HG03469 (cell line): ENCODE data around the gene AHCYL1.

Source experiments
- ATAC-seq: cut with Tn5 transposase; IDR thresholded peaks from one replicate; pipeline ENCODE4 v1.9.1; 2021; ENCODE audit warnings: mild to moderate bottlenecking, moderate library complexity, moderate number of reproducible peaks; ENCODE audit not compliant: unreplicated experiment

The AHCYL1 gene

GRCh38 chr1:110034451-110035235 lies 50.1 kb downstream of the AHCYL1 start, which contains the start of gene STRIP1:
Gene STRIP1 (plus strand): TSS chr1:110034624. CDS start chr1:110034638, 14 bp downstream.
- peak; percentile 78 for ATAC-seq

- ATAC-seq, result no peak
Measured at GRCh38 chr1:110035236-110035752, 50.7 kb downstream of the AHCYL1 start.

DNA sequence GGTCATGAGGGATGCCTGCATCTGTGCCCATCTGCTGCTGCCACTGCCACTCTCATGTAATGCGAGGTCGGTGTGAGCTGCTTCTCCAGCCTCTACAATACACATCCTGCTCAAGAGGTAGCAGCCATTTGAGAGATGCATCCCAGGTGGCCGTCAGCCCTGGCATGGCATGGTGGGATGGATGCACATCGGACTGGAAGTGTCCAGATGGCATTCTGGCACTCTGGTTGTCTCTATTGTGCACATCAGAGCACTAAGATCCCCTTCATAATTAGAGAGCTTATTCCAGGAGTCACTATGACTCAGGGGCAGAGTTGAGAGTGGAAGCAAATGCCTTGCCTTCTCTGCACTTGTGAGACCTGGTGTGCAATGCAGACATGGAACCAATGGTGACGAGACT lies 53.7 kb downstream of the AHCYL1 start:
- no peak for ATAC-seq

DNA sequence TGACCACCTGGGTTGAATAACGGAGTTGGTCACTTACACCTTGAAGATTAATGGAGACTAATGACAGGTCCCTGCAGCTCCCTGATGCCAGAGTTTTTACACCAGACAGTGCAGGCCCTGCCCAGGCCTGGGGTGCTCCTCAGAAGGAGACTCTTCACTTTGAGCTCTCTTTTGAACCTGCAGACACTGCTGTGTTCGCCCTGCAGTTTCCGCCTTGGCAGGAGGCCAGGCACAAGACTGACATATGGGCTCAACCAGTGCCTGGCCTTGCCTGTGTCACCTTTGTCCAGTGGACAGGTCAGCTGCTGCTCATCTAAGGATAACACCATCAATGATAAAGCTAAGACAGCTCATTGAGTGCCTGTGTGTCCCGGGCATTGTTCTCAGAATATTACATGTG lies 55.1 kb downstream of the AHCYL1 start:
- ATAC-seq, result no peak

DNA sequence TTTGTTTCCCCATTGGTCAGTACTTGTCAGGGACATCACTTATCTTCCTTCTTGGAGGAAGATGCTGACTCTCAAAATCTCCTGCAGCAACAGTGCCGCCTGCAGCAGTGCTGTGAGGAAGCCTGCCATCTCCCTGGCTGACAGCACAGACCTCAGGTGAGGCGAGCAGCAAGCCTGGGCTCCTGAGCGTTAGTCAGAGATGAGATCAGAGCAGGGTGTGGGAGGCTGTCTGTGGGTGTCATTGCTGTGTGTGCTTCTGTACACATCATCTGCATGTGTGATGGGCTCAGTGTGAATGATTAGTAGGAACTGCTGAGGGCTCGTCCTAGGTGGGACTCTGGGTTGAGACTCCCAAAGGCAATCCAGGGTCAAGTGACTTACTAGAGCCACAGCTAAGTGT lies 56.0 kb downstream of the AHCYL1 start:
- ATAC-seq, result no peak

GRCh38 chr1:110043016-110043415 lies 58.5 kb downstream of the AHCYL1 start:
- no peak for ATAC-seq

DNA sequence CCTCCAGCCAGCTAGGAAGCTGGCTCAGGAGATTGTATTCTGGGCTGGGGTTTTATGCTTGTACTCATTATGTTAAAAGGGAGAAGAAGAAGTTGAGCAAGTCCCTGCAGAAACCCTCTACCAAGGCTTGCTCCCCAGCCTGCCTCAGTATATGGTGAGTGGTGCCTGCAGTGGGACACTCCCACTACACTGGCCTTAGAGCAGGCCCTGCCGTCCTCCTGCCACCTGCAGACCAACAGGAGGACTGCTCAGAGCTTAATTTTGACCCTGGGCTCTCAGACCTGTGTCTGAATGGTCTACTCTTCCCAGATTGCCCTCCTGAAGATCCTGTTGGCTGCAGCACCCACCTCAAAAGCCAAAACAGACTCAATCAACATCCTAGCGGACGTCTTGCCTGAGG lies 62.9 kb downstream of the AHCYL1 start:
- no peak for ATAC-seq

GRCh38 chr1:110048240-110048639 lies 63.7 kb downstream of the AHCYL1 start:
- ATAC-seq, result no peak

- no peak for ATAC-seq
Measured at GRCh38 chr1:110048923-110049601, 64.5 kb downstream of the AHCYL1 start.

- ATAC-seq, result no peak
Measured at GRCh38 chr1:110049801-110050601, 65.4 kb downstream of the AHCYL1 start.

DNA sequence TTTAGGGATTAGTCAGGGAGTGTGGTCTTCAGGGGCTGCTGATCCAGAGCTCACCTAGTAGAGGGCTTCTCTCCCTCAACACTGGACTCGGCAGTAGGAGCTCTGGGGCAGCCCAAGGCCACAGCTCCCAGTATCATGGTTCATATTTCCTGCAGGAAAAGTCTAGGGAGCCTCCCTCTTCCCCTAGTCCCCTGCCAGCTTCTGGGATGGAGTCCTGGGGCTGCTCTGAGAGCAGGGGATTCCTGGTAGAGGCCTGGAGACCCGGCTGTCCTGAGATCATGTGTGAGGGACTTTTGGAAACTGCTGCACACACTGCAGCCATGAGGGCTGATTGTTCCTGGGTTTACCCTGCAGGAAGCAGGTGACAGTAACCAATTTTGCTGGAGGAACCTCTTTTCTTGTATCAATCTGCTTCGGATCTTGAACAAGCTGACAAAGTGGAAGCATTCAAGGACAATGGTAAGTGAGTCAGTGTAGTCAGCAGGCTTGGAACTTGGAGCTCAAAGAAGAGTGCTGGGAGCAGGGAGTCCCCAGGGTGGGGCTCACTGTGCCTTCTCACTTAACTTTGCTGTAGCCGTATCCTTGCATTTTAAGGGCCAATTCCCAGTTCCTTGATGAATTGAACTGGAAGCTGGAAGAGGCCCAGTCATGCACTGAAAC lies 66.2 kb downstream of the AHCYL1 start:
- ATAC-seq, result no peak

DNA sequence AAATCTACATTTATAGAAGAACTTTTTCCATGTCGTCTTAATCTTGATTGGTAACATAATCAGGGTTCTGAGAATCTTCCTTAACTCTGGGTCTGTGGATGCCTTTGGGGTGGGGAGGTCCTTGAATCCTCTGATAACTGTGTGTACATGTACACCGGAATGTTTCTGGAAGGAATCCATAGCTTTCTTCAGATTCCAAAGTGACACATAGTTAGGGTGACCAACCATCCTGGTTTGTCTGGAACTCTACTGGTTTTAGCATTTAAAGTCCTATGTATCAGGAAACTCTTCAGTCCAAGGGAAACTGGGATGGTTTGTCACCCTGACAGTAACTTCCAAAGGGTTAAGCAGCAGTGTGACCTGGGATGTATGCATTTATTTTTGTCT lies 66.7 kb downstream of the AHCYL1 start:
- ATAC-seq, result no peak

DNA sequence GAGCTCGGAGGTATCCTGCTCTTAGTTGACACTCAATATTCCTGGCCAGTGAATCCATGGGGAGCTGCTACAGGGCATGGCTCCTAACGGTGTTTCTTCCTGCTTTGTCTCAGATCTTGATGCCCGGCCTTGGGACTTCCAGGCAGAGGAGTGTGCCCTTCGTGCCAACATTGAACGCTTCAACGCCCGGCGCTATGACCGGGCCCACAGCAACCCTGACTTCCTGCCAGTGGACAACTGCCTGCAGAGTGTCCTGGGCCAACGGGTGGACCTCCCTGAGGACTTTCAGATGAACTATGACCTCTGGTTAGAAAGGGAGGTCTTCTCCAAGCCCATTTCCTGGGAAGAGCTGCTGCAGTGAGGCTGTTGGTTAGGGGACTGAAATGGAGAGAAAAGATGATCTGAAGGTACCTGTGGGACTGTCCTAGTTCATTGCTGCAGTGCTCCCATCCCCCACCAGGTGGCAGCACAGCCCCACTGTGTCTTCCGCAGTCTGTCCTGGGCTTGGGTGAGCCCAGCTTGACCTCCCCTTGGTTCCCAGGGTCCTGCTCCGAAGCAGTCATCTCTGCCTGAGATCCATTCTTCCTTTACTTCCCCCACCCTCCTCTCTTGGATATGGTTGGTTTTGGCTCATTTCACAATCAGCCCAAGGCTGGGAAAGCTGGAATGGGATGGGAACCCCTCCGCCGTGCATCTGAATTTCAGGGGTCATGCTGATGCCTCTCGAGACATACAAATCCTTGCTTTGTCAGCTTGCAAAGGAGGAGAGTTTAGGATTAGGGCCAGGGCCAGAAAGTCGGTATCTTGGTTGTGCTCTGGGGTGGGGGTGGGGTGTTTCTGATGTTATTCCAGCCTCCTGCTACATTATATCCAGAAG lies 69.2 kb downstream of the AHCYL1 start:
- ATAC-seq, result no peak

- ATAC-seq, result no peak
Measured at GRCh38 chr1:110055493-110056284, 71.1 kb downstream of the AHCYL1 start.

DNA sequence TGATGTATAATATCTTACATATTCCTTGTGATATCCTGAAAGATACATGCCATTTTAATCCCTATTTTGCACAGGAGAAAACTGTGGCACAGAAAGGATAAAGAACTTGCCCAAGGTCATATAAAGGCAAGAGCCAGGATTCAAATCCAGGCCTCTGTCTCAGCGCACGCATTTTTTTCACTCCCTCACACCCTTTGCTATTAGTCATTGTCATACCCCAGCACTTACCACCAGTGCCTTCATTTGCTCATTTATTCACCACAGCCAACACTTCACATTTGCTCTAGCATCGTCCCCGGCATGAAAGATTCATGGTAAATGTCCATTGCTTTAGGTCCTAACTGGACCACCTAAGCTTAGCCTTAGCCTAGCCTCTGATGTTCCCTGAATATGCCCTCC lies 71.7 kb downstream of the AHCYL1 start:
- ATAC-seq, result no peak

GRCh38 chr1:110056776-110057175 lies 72.2 kb downstream of the AHCYL1 start:
- no peak for ATAC-seq

DNA sequence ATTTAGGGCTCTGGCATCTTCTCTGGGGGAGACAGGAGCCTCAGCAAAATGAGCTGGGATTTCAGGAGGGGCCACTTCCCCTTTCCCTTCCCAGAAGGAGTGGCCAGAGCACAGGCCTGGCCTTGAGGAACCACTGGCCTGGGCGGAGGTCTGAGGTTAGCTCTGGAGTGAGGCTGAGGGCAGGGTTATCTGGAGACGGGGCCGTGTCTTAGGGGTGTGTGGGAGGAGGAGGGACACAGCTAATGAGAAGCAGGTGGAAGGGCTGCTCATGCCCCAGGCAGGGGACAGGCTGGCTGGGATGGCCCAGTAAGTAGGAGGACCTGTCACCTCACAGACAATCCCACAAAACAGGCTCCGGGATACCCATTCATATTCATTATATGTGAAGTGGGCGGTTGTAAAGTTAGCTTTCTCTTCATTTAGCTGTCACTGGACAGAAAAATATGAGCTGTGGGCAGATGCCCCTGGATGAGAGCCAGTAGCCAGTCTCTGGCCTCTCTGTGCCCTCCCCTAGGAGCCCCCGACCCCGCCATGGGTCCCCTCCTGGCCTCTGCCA lies 73.5 kb downstream of the AHCYL1 start:
- ATAC-seq, result no peak

- ATAC-seq, result no peak
Measured at GRCh38 chr1:110058591-110058990, 74.0 kb downstream of the AHCYL1 start.
